Colonic mucosa (tissue), 4 donors: Measurements from ENCODE around the gene LGR5. TPM values are rescaled to one million over a fixed set of nuclear protein-coding genes. Genes with fewer than 3 reads are reported as not detected.

Source experiments
- DNase-seq: peaks from one replicate; pipeline ENCODE4 v3.0.0-alpha.2; 2020
- H3K27ac ChIP-seq: fragments of 200-600 bp; one replicate; pipeline ENCODE4 v1.8.0; 2021
- H3K27me3 ChIP-seq: fragments of 200-600 bp; one replicate; pipeline ENCODE4 v1.8.0; 2021
- H3K36me3 ChIP-seq: fragments of 200-600 bp; one replicate; pipeline ENCODE4 v1.8.0; 2021
- H3K4me1 ChIP-seq: fragments of 200-600 bp; one replicate; pipeline ENCODE4 v1.8.0; 2021; ENCODE audit warnings: mild to moderate bottlenecking
- H3K4me3 ChIP-seq: fragments of 200-600 bp; one replicate; pipeline ENCODE4 v1.8.0; 2021
- H3K9ac ChIP-seq, 2 donors: one replicate each; pipeline ENCODE4 v1.7.0; 2013; ENCODE audit warnings: control low read depth in 2 of 2, low read depth in 2 of 2, low read length in 2 of 2
- H3K9me3 ChIP-seq: fragments of 200-600 bp; one replicate; pipeline ENCODE4 v1.8.0; 2021
- CTCF ChIP-seq: fragments of 200-600 bp; IDR thresholded peaks from one replicate; pipeline ENCODE4 v1.8.0; 2022; ENCODE audit warnings: antibody characterized with exemption, mild to moderate bottlenecking
- intact Hi-C: fragments of 100-400 bp; cut with DNase I; formaldehyde crosslinking; loops from one replicate; pipeline ENCODE4 v1.14.1; 2022
- total RNA-seq, 2 donors: library from RNA; stranded (reverse); fragmentation: NEBNext Ultra II Directional in 1 of 2; extraction: Animal tissue kit (Norgen Biotek cat#: 25700) in 1 of 2; gene quantifications; one replicate each; pipeline ENCODE4 v1.2.1, GENCODE V29; 2021
- donor health status: healthy.
- donor health status: DM: no; HTN: no; CAD: no.
- donor health status: DM: no; HTN: no; CAD: no.

The LGR5 gene
- total RNA-seq, 2 donors from 2014 or later, result 4.5 to 5.0 TPM

GRCh38 chr12:71461787-71462328, 22.3 kb downstream of the LGR5 start:
- Histone ChIP-seq H3K4me3 (no peak overlapping the region), H3K36me3 (no peaks in the 10 kb centered on the region), H3K27ac (no peak overlapping the region), H3K4me1 (no peaks in the 10 kb centered on the region), H3K27me3 (no peaks in the 10 kb centered on the region), H3K9me3 (no peaks in the 10 kb centered on the region), H3K9ac (no peak overlapping the region)
- TF ChIP-seq CTCF, result no peak
- intact Hi-C loops, result no loop called here
- DNase-seq, result no peak

- H3K27ac ChIP-seq, result no peak overlapping the region
- DNase-seq, result no peak
- no peak for TF ChIP-seq CTCF
- H3K36me3 ChIP-seq, result no peaks in the 10 kb centered on the region
- H3K4me3 ChIP-seq, result no peak overlapping the region
- intact Hi-C loops, result no loop called here
- H3K4me1 ChIP-seq, result no peaks in the 10 kb centered on the region
- no peaks in the 10 kb centered on the region for H3K9me3 ChIP-seq
- H3K27me3 ChIP-seq, result no peaks in the 10 kb centered on the region
- H3K9ac ChIP-seq, result no peak overlapping the region
These were observed 26.2 kb downstream of the LGR5 start for GRCh38 chr12:71465796-71466195.

GRCh38 chr12:71469258-71469750, 29.7 kb downstream of the LGR5 start:
- TF ChIP-seq CTCF, result no peak
- intact Hi-C loops, result no loop called here
- DNase-seq, result no peak
- no peaks in the 10 kb centered on the region for H3K27me3 ChIP-seq
- no peak overlapping the region for H3K27ac ChIP-seq
- no peak overlapping the region for H3K9ac ChIP-seq
- H3K9me3 ChIP-seq, result no peaks in the 10 kb centered on the region
- H3K36me3 ChIP-seq, result no peaks in the 10 kb centered on the region
- H3K4me3 ChIP-seq, result no peak overlapping the region
- H3K4me1 ChIP-seq, result no peaks in the 10 kb centered on the region

GRCh38 chr12:71472441-71472911, 32.9 kb downstream of the LGR5 start:
- intact Hi-C loops, result no loop called here
- Histone ChIP-seq H3K4me1 (no peaks in the 10 kb centered on the region), H3K9ac (no peak overlapping the region), H3K4me3 (no peak overlapping the region), H3K36me3 (no peaks in the 10 kb centered on the region), H3K27ac (no peak overlapping the region), H3K9me3 (no peaks in the 10 kb centered on the region), H3K27me3 (no peaks in the 10 kb centered on the region)
- DNase-seq, result no peak
- no peak for TF ChIP-seq CTCF

GRCh38 chr12:71474791-71475190, 35.2 kb downstream of the LGR5 start:
- H3K4me1 ChIP-seq, result no peaks in the 10 kb centered on the region
- intact Hi-C loops, result no loop called here
- H3K27me3 ChIP-seq, result no peaks in the 10 kb centered on the region
- no peaks in the 10 kb centered on the region for H3K36me3 ChIP-seq
- no peaks in the 10 kb centered on the region for H3K9me3 ChIP-seq
- no peak for DNase-seq
- no peak for TF ChIP-seq CTCF
- H3K4me3 ChIP-seq, result no peak overlapping the region
- H3K27ac ChIP-seq, result no peak overlapping the region
- no peak overlapping the region for H3K9ac ChIP-seq
